Thymus (tissue), 11 donors: ENCODE measurements around the gene MAPK11. TPM values are rescaled to one million over a fixed set of nuclear protein-coding genes. Genes with fewer than 3 reads are reported as not detected.

ENCODE experiments used
- DNase-seq, 9 donors: peaks; one replicate each; pipeline ENCODE4 v3.0.0-alpha.2; 2013; ENCODE audit warnings: low spot score in 9 of 9, low read depth in 6 of 9, missing footprints in 1 of 9
- H3K27ac ChIP-seq, 2 donors: one replicate each; pipeline ENCODE4 v1.5.1; 2013; ENCODE audit warnings: control low read depth in 1 of 2, low read depth in 1 of 2, low read length in 1 of 2, mild to moderate bottlenecking in 1 of 2, moderate library complexity in 1 of 2
- H3K27me3 ChIP-seq, 2 donors: one replicate each; pipeline ENCODE4 v1.5.1; 2013; ENCODE audit warnings: low read length in 1 of 2; ENCODE audit not compliant: control insufficient read depth in 2 of 2, insufficient read depth in 1 of 2
- H3K36me3 ChIP-seq, 2 donors: one replicate each; pipeline ENCODE4 v1.5.1; 2013; ENCODE audit warnings: low read length in 1 of 2, mild to moderate bottlenecking in 1 of 2, moderate library complexity in 1 of 2; ENCODE audit not compliant: control insufficient read depth in 2 of 2, insufficient read depth in 2 of 2
- H3K4me1 ChIP-seq, 2 donors: one replicate each; pipeline ENCODE4 v1.5.1; 2013; ENCODE audit warnings: low read length in 2 of 2; ENCODE audit not compliant: control insufficient read depth in 2 of 2, insufficient read depth in 2 of 2
- H3K4me3 ChIP-seq, 2 donors: one replicate each; pipeline ENCODE4 v1.5.1; 2013; ENCODE audit warnings: low read length in 2 of 2, control low read depth in 1 of 2, mild to moderate bottlenecking in 1 of 2
- H3K9me3 ChIP-seq, 2 donors: one replicate each; pipeline ENCODE4 v1.5.1; 2013; ENCODE audit warnings: low read length in 1 of 2, mild to moderate bottlenecking in 1 of 2; ENCODE audit not compliant: control insufficient read depth in 2 of 2, insufficient read depth in 1 of 2
- WGBS: extraction: QIAGEN DNeasy Blood & Tissue Kit; methylation state at CpG from one replicate; pipeline ENCODE4 v1.1.7; 2013; 5-methylcytosine and 5-hydroxymethylcytosine counted together
- polyA plus RNA-seq: library from polyadenylated mRNA; stranded (reverse); fragments of 200-250 nt; gene quantifications from one replicate; pipeline ENCODE4 v1.2.3, GENCODE V29; 2013
- total RNA-seq: library from RNA; stranded (reverse); fragments of 120-200 nt; gene quantifications from one replicate; pipeline ENCODE4 v1.2.4, GENCODE V29; 2013
- donor health status: healthy.

The MAPK11 gene
- total and polyA plus RNA-seq, 2 donors = 3.7 to 17.7 TPM

- H3K27me3 ChIP-seq = peaks cover 18 to 62% of the 10 kb centered on the region in 2 donors
- WGBS = 51% methylated on average over 59 of the region's 59 CpGs
Measured at GRCh38 chr22:50298937-50299784, 29.0 kb upstream of the MAPK11 start.

GRCh38 chr22:50298266-50298637 is 28.1 kb upstream of the MAPK11 start:
- Histone ChIP-seq H3K27ac (no peak overlapping the region), H3K9me3 (no peaks in the 10 kb centered on the region), H3K4me3 (no peak overlapping the region), H3K4me1 (peaks cover 4 to 40% of the 10 kb centered on the region in 2 donors), H3K36me3 (no peaks in the 10 kb centered on the region), H3K27me3 (peaks cover 24 to 62% of the 10 kb centered on the region in 2 donors)
- WGBS = 92% methylated on average over 4 of the region's 4 CpGs
- no peak for DNase-seq

More at GRCh38 chr22:50298937-50299784, 29.0 kb upstream of the MAPK11 start:
- peak overlapping the region in 1 of 2 donors; percentile 14 for H3K4me3 ChIP-seq
- no peak for DNase-seq
- H3K27ac ChIP-seq = no peak overlapping the region
- H3K9me3 ChIP-seq = no peaks in the 10 kb centered on the region
- H3K4me1 ChIP-seq = peaks cover 10 to 41% of the 10 kb centered on the region in 2 donors
- H3K36me3 ChIP-seq = no peaks in the 10 kb centered on the region

- Histone ChIP-seq H3K9me3 (no peaks in the 10 kb centered on the region), H3K36me3 (no peaks in the 10 kb centered on the region), H3K27me3 (peaks cover 25 to 67% of the 10 kb centered on the region in 2 donors), H3K4me1 (peaks cover 0 to 39% of the 10 kb centered on the region in 2 donors), H3K4me3 (no peak overlapping the region), H3K27ac (no peak overlapping the region)
- no peak for DNase-seq
- 96% methylated on average over 20 of the region's 20 CpGs for whole genome bisulfite sequencing
Measured at GRCh38 chr22:50297510-50298265, 27.5 kb upstream of the MAPK11 start.

GRCh38 chr22:50296658-50297490 is 26.7 kb upstream of the MAPK11 start:
- H3K27me3 ChIP-seq = peaks cover 25 to 71% of the 10 kb centered on the region in 2 donors
- no peaks in the 10 kb centered on the region for H3K36me3 ChIP-seq
- H3K4me3 ChIP-seq = no peak overlapping the region
- WGBS = 95% methylated on average over 29 of the region's 29 CpGs
- DNase-seq = no peak
- H3K4me1 ChIP-seq = peaks cover 3 to 38% of the 10 kb centered on the region in 2 donors
- no peak overlapping the region for H3K27ac ChIP-seq
- no peaks in the 10 kb centered on the region for H3K9me3 ChIP-seq

- Histone ChIP-seq H3K4me1 (peaks cover 3 to 30% of the 10 kb centered on the region in 2 donors), H3K27ac (no peak overlapping the region), H3K27me3 (peaks cover 13 to 52% of the 10 kb centered on the region in 2 donors), H3K9me3 (no peaks in the 10 kb centered on the region), H3K4me3 (no peak overlapping the region), H3K36me3 (no peaks in the 10 kb centered on the region)
- no peak for DNase-seq
- 54% methylated on average over 5 of the region's 5 CpGs for WGBS
Measured at GRCh38 chr22:50294319-50294656, 24.1 kb upstream of the MAPK11 start.

GRCh38 chr22:50293441-50294318 is 23.5 kb upstream of the MAPK11 start:
- peaks cover 3 to 28% of the 10 kb centered on the region in 2 donors for H3K4me1 ChIP-seq
- H3K9me3 ChIP-seq = no peaks in the 10 kb centered on the region
- H3K4me3 ChIP-seq = peak overlapping the region in 1 of 2 donors; percentile 0
- peaks cover 12 to 46% of the 10 kb centered on the region in 2 donors for H3K27me3 ChIP-seq
- H3K36me3 ChIP-seq = no peaks in the 10 kb centered on the region
- H3K27ac ChIP-seq = no peak overlapping the region
- 18% methylated on average over 42 of the region's 42 CpGs for WGBS
- DNase-seq = no peak

- 14% methylated on average over 29 of the region's 29 CpGs for WGBS
- Histone ChIP-seq H3K27me3 (peaks cover 12 to 38% of the 10 kb centered on the region in 2 donors), H3K27ac (no peak overlapping the region), H3K36me3 (no peaks in the 10 kb centered on the region), H3K9me3 (no peaks in the 10 kb centered on the region), H3K4me3 (no peak overlapping the region), H3K4me1 (peaks cover 3 to 28% of the 10 kb centered on the region in 2 donors)
- DNase-seq = peak in 1 of 9 donors; percentile 37
Measured at GRCh38 chr22:50292643-50293440, 22.7 kb upstream of the MAPK11 start.
